HL-60 (cell line): ENCODE data around the gene MYLK4.

Source experiments
- CTCF ChIP-seq: IDR thresholded peaks from one replicate; pipeline ENCODE4 v1.5.1; 2011; ENCODE audit warnings: low read length, control low read depth, inconsistent platforms; ENCODE audit not compliant: insufficient read depth
- REST ChIP-seq: IDR thresholded peaks from 2 replicates; pipeline ENCODE4 v1.6.1; 2012; ENCODE audit warnings: low read depth; ENCODE audit not compliant: insufficient replicate concordance

GRCh38 chr6:2739335-2739734, 11.4 kb downstream of the MYLK4 start:
- TF ChIP-seq CTCF (no peak), REST (no peak)
